Daoy (cell line): ENCODE results near the gene ZNF561. TPM values are rescaled to one million over a fixed set of nuclear protein-coding genes. Genes with fewer than 3 reads are reported as not detected.

Experiments
- DNase-seq: peaks from one replicate; pipeline ENCODE4 v3.0.0-alpha.2; 2015; ENCODE audit warnings: low read depth
- total RNA-seq: library from RNA; depleted of rRNA; stranded (reverse); fragments of >200 nt; shearing (Covaris generic); gene quantifications from 2 replicates; pipeline ENCODE4 v1.2.3, GENCODE V29; 2014; rRNA removed

The ZNF561 gene
- total RNA-seq, 1 experiment from 2014 or later: 16.5 TPM

- DNase-seq: no peak
These were observed 40.3 kb downstream of the ZNF561 start for GRCh38 chr19:9580728-9581127.

DNA sequence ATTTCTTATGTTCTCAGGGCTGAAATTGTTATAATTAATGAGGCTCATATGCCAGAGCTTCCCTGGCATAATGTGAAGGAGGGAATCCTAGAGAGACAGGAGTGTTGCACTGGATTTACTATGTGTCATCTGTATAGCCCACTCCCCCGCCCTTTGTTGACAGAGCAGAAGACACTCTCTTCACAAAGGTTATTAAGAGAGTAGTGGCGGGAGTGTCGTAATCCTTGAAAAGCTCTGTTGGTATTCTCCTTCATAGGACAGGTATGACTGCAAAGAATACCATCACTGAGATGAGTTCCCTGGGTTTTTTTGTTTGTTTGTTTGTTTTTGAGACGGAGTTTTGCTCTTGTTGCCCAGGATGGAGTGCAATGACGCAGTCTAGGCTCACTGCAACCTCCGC lies 50.8 kb downstream of the ZNF561 start:
- no peak for DNase-seq

- DNase-seq: no peak
These were observed 54.3 kb downstream of the ZNF561 start for GRCh38 chr19:9566729-9567128.

DNA sequence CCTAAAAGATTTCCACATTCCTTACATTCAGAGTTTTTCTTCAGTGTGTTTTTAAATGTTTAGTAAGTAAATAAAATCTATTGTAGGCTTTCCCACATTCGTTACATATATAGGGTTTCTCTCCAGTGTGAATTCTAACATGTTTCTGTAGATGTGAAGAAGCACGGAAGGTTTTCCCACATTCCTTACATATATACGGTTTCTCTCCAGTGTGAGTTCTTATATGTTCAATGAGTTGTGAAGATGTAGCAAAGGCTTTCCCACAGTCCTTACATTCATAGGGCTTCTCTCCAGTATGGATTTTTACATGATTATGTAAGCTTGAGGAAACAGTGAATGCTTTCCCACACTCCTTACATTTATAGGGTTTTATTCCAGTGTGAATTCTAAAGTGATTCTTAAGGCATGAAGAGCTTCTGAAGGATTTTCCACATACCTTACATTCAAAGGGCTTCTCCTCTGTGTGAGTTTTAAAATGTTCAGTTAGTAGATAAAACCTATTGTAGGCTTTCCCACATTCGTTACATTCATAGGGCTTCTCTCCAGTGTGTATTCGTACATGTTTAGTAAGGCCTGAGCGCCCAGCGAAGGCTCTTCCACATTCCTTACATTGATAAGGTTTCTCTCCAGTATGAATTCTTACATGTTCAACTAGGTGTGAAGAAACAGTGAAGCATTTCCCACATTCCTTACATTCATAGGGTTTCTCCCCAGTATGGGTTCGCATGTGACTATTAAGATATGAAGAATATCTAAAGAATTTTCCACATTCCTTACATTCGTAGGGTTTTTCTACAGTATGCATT lies 54.9 kb downstream of the ZNF561 start:
- no peak for DNase-seq

Other genes with a start within 250 kb of the ZNF561 start
- 10.5 and 10.9 TPM in 2 replicates for gene ZNF266, start 185.7 kb downstream of the ZNF561 start, total RNA-seq
- gene ZNF560, start 122.6 kb downstream of the ZNF561 start, total RNA-seq: 4.6 and 5.5 TPM in 2 replicates
- 8.7 and 9.8 TPM in 2 replicates for gene ZNF426, start 82.6 kb downstream of the ZNF561 start, total RNA-seq
- 33.5 and 35.8 TPM in 2 replicates for gene ZNF121, start 36.7 kb downstream of the ZNF561 start, total RNA-seq
- 29.9 and 30.1 TPM in 2 replicates for gene ZNF562, start 53.9 kb upstream of the ZNF561 start, total RNA-seq
- gene ZNF846, start 147.5 kb upstream of the ZNF561 start, total RNA-seq: 1.5 and 2.1 TPM in 2 replicates
- 9.0 and 13.9 TPM in 2 replicates for gene FBXL12, start 197.8 kb upstream of the ZNF561 start, total RNA-seq
- gene UBL5, start 206.7 kb upstream of the ZNF561 start, total RNA-seq: 467 and 704 TPM in 2 replicates
- 127 and 131 TPM in 2 replicates for gene PIN1, start 214.1 kb upstream of the ZNF561 start, total RNA-seq